CD8-positive, alpha-beta memory T cell (primary cell): ENCODE results near the gene SPC25. TPM values are rescaled to one million over a fixed set of nuclear protein-coding genes. Genes with fewer than 3 reads are reported as not detected.
"Not testable (repeated sequence)": the region's sequence is repeated elsewhere in the genome, so short reads cannot be mapped to it uniquely, and the experiment has no call there.

Experiments
- CTCF ChIA-PET: fragments of 350-600 bp; sonication (Branson Sonifier 250); formaldehyde crosslinking; loops from one replicate; lab custom pipeline; 2021; ENCODE audit warnings: antibody characterized with exemption; lab: Charles Lee
- POLR2A ChIA-PET: fragments of 350-600 bp; sonication (Branson Sonifier 250); formaldehyde crosslinking; loops from one replicate; lab custom pipeline; 2021; ENCODE audit warnings: antibody characterized with exemption; lab: Charles Lee
- DNase-seq, 5 donors: peaks; one replicate each; pipeline versions ENCODE4 v3.0.0 to v3.0.0-alpha.2; 2020 to 2022; ENCODE audit warnings: mixed read lengths in 1 of 5
- H3K27ac ChIP-seq: one replicate; pipeline ENCODE4 v1.7.0; 2013; ENCODE audit warnings: low read depth, mild to moderate bottlenecking, low read length, moderate library complexity
- H3K27me3 ChIP-seq: 2 replicates; pipeline ENCODE4 v1.7.0; 2013; ENCODE audit warnings: low read length, mild to moderate bottlenecking; ENCODE audit not compliant: insufficient read depth, poor library complexity, severe bottlenecking
- H3K36me3 ChIP-seq: 2 replicates; pipeline ENCODE4 v1.7.0; 2013; ENCODE audit warnings: mild to moderate bottlenecking, low read length, moderate library complexity; ENCODE audit not compliant: insufficient read depth
- H3K4me1 ChIP-seq: 2 replicates; pipeline ENCODE4 v1.7.0; 2013; ENCODE audit warnings: mild to moderate bottlenecking, low read length, moderate library complexity; ENCODE audit not compliant: insufficient read depth
- H3K4me3 ChIP-seq: 2 replicates; pipeline ENCODE4 v1.7.0; 2013; ENCODE audit warnings: mild to moderate bottlenecking, low read length
- H3K9me3 ChIP-seq: 2 replicates; pipeline ENCODE4 v1.7.0; 2013; ENCODE audit warnings: mild to moderate bottlenecking, low read length
- H3K27ac Mint-ChIP-seq, 8 donors: one replicate each; pipeline ENCODE4 v1.8.0; 2020 to 2021; ENCODE audit warnings: mixed read lengths in 8 of 8, mild to moderate bottlenecking in 6 of 8, inconsistent platforms in 3 of 8, moderate library complexity in 3 of 8
- H3K27me3 Mint-ChIP-seq, 2 donors: one replicate each; pipeline ENCODE4 v1.8.0; 2020 to 2021; ENCODE audit warnings: mixed read lengths in 2 of 2, mild to moderate bottlenecking in 1 of 2, moderate library complexity in 1 of 2
- H3K36me3 Mint-ChIP-seq, 3 donors: one replicate each; pipeline ENCODE4 v1.8.0; 2020 to 2021; ENCODE audit warnings: mixed read lengths in 3 of 3, inconsistent platforms in 1 of 3, mild to moderate bottlenecking in 1 of 3
- H3K4me1 Mint-ChIP-seq, 3 donors: one replicate each; pipeline ENCODE4 v1.8.0; 2020 to 2021; ENCODE audit warnings: mixed read lengths in 3 of 3, inconsistent platforms in 1 of 3, mild to moderate bottlenecking in 1 of 3
- H3K4me3 Mint-ChIP-seq, 7 donors: one replicate each; pipeline ENCODE4 v1.8.0; 2020 to 2021; ENCODE audit warnings: mixed read lengths in 7 of 7, mild to moderate bottlenecking in 6 of 7, moderate library complexity in 4 of 7, inconsistent platforms in 2 of 7
- H3K9me3 Mint-ChIP-seq, 5 donors: one replicate each; pipeline ENCODE4 v1.8.0; 2020 to 2022; ENCODE audit warnings: mixed read lengths in 5 of 5, mild to moderate bottlenecking in 3 of 5, moderate library complexity in 2 of 5, inconsistent platforms in 1 of 5
- polyA plus RNA-seq: library from polyadenylated mRNA; unstranded; fragments of 300-500 nt; fragmentation: Illumina TruSeq; gene quantifications from one replicate; pipeline ENCODE4 v1.2.3, GENCODE V29; 2021
- total RNA-seq, 2 experiments: library from RNA; stranded (reverse); gene quantifications; one replicate each; pipeline ENCODE4 v1.2.3, GENCODE V29; 2021

Gene SPC25, protein sequence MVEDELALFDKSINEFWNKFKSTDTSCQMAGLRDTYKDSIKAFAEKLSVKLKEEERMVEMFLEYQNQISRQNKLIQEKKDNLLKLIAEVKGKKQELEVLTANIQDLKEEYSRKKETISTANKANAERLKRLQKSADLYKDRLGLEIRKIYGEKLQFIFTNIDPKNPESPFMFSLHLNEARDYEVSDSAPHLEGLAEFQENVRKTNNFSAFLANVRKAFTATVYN
- total RNA-seq (10 to 100 TPM; 24.1 to 27.7 TPM), polyA plus RNA-seq (not detected)

- Histone ChIP-seq H3K4me3 (peak within 1 kb of the TSS; percentile 58), H3K4me1 (peaks cover 10% of the 10 kb centered on the region), H3K9me3 (no peaks in the 10 kb centered on the region), H3K27me3 (no peaks in the 10 kb centered on the region), H3K27ac (peak within 1 kb of the TSS; percentile 67), H3K36me3 (no peaks in the 10 kb centered on the region)
- Mint-ChIP-seq H3K9me3 (no peaks in the 10 kb centered on the region), H3K4me3 (peak within 1 kb of the TSS; percentile 86 to 96 (median 92)), H3K27me3 (peaks cover 3 to 5% of the 10 kb centered on the region in 2 donors), H3K4me1 (peaks cover 7 to 15% (median 15%) of the 10 kb centered on the region in 3 donors), H3K36me3 (peaks cover 0 to 2% (median 0%) of the 10 kb centered on the region in 3 donors), H3K27ac (peak within 1 kb of the TSS in 7 of 8 donors; percentile 2 to 87 (median 62))
- POLR2A ChIA-PET, result no interaction called here
- peak; percentile 81 to 90 (median 82) for DNase-seq
- CTCF ChIA-PET, result no interaction called here
Observed at GRCh38 chr2:168890006-168890782, at the start of gene SPC25. TSS of gene SPC25 (minus strand) at chr2:168890430. CDS start at chr2:168889519, 911 bp downstream.

DNA sequence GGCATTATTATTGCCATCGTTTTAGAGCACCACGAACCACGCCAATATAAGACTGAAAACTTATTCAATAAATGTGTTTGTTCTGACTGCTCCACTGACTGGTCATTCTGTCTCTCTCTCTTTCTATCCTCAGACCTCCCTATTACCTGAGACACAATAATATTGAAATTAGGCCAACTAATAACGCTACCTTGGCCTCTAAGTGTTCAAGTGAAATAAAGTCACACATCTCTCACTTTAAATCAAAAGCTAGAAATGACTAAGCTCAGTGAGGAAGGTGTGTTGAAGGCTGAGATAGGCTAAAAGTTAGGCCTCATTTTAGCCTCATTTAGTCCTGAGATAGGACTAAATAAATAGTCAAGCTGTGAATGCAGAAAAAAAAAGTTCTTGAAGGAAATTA, 49.7 kb upstream of the SPC25 start:
- Histone ChIP-seq H3K4me3 (no peak overlapping the region), H3K36me3 (no peaks in the 10 kb centered on the region), H3K4me1 (no peaks in the 10 kb centered on the region), H3K27ac (no peak overlapping the region), H3K27me3 (no peaks in the 10 kb centered on the region), H3K9me3 (no peaks in the 10 kb centered on the region)
- ChIA-PET CTCF (interaction anchor here (1.0 to 1.5 kb wide), 2 partner anchors 9 to 19 kb away, joined by 3 read pairs; no protein-coding TSS in a partner anchor), POLR2A (no interaction called here)
- Mint-ChIP-seq H3K36me3 (no peaks in the 10 kb centered on the region), H3K9me3 (no peaks in the 10 kb centered on the region), H3K27ac (no peak overlapping the region), H3K4me1 (no peaks in the 10 kb centered on the region), H3K27me3 (peaks cover under 1 to 2% of the 10 kb centered on the region in 2 donors), H3K4me3 (no peak overlapping the region)
- no peak for DNase-seq

- peaks cover 2 to 3% of the 10 kb centered on the region in 2 donors for H3K27me3 Mint-ChIP-seq
- no peaks in the 10 kb centered on the region for H3K36me3 Mint-ChIP-seq
- no peaks in the 10 kb centered on the region for H3K36me3 ChIP-seq
- CTCF ChIA-PET, result no interaction called here
- no peak for DNase-seq
- H3K27me3 ChIP-seq, result no peaks in the 10 kb centered on the region
- no peaks in the 10 kb centered on the region for H3K4me1 Mint-ChIP-seq
- H3K4me1 ChIP-seq, result no peaks in the 10 kb centered on the region
- no peaks in the 10 kb centered on the region for H3K9me3 Mint-ChIP-seq
- no peak overlapping the region for H3K27ac ChIP-seq
- H3K9me3 ChIP-seq, result no peaks in the 10 kb centered on the region
- POLR2A ChIA-PET, result no interaction called here
- H3K27ac Mint-ChIP-seq, result no peak overlapping the region
- H3K4me3 Mint-ChIP-seq, result no peak overlapping the region
- no peak overlapping the region for H3K4me3 ChIP-seq
Observed at GRCh38 chr2:168939061-168939460, 48.8 kb upstream of the SPC25 start.

DNA sequence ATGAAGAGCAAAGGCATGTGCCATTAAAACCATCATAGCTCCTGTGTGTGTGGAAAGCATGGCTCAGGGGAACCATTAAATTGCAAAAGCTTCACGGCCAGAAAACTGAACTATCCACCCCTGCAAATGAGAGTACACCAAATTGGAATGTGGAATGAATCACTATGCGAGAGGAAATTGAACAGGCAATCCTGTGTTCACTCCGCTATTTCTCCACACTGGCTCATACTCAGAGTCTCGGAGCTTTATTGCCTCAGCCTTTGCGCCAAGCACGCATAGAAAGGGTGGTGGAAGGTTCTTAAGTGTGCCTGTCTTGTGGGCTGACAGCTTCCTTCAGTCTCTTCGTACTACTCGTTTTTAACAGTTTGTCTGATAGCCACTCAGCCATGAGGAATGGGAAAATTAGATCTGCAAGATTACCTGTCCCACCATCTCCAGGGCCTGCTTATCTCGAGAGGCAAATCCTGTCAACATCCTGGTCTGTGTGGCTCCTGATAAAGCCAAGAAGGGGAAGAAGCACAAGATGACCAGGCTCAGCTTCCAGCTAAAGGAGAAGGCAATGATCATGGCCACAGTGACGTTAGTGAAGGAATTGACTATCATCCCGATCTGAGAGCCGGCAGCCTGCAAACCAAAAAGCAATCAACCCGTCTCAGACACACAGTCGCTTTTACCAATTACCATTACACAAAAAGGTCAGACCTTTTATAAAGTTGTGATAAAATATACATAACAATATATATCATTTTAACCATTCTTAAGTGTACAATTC, 45.8 kb upstream of the SPC25 start:
- no peak for DNase-seq
- Histone ChIP-seq H3K36me3 (no peaks in the 10 kb centered on the region), H3K27ac (peak overlapping the region; percentile 58), H3K27me3 (no peaks in the 10 kb centered on the region), H3K4me3 (no peak overlapping the region), H3K9me3 (no peaks in the 10 kb centered on the region), H3K4me1 (no peaks in the 10 kb centered on the region)
- ChIA-PET CTCF (interaction anchor here (1.6 kb wide), 1 partner anchor 15 kb away, joined by 4 read pairs; no protein-coding TSS in a partner anchor), POLR2A (no interaction called here)
- no peak overlapping the region for H3K4me3 Mint-ChIP-seq
- H3K27me3 Mint-ChIP-seq, result peaks cover 2 to 13% of the 10 kb centered on the region in 2 donors
- H3K4me1 Mint-ChIP-seq, result no peaks in the 10 kb centered on the region
- no peaks in the 10 kb centered on the region for H3K36me3 Mint-ChIP-seq
- no peaks in the 10 kb centered on the region for H3K9me3 Mint-ChIP-seq
- no peak overlapping the region for H3K27ac Mint-ChIP-seq

DNA sequence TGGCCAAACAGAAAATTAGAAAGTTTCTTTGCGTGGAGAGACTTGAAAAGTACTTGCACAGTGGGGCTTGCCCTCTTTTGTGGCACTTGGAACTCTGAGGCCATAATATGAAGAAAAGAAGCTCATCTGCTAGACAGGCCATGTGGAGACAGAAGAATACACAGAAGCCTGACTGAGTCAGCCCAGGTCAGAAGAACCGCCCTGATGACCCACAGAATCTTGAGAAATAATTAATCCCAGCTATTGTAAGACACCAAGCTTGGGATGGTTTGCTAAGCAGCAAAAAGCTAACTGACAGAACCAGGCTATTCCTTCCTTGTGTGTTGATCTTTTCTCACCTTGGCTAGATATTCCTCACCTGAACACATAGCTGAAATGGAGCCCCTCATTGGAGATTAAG, 44.6 kb upstream of the SPC25 start:
- Mint-ChIP-seq H3K4me1 (no peaks in the 10 kb centered on the region), H3K36me3 (no peaks in the 10 kb centered on the region), H3K27me3 (peaks cover 2 to 13% of the 10 kb centered on the region in 2 donors), H3K27ac (peak overlapping the region in 1 of 8 donors; percentile 22), H3K9me3 (no peaks in the 10 kb centered on the region), H3K4me3 (no peak overlapping the region)
- ChIA-PET POLR2A (no interaction called here), CTCF (no interaction called here)
- no peak overlapping the region for H3K4me3 ChIP-seq
- H3K9me3 ChIP-seq, result no peaks in the 10 kb centered on the region
- DNase-seq, result no peak
- H3K27ac ChIP-seq, result no peak overlapping the region
- H3K36me3 ChIP-seq, result no peaks in the 10 kb centered on the region
- H3K4me1 ChIP-seq, result no peaks in the 10 kb centered on the region
- H3K27me3 ChIP-seq, result no peaks in the 10 kb centered on the region

GRCh38 chr2:168932174-168932573, 41.9 kb upstream of the SPC25 start:
- POLR2A ChIA-PET, H3K4me3 Mint-ChIP-seq, H3K27ac Mint-ChIP-seq, H3K36me3 Mint-ChIP-seq, CTCF ChIA-PET, H3K36me3 ChIP-seq, H3K4me3 ChIP-seq, H3K27ac ChIP-seq, H3K9me3 Mint-ChIP-seq, H3K4me1 Mint-ChIP-seq, H3K27me3 ChIP-seq, H3K9me3 ChIP-seq, DNase-seq, H3K4me1 ChIP-seq: not testable (repeated sequence)
- peaks cover 7 to 25% of the 10 kb centered on the region in 2 donors for H3K27me3 Mint-ChIP-seq

DNA sequence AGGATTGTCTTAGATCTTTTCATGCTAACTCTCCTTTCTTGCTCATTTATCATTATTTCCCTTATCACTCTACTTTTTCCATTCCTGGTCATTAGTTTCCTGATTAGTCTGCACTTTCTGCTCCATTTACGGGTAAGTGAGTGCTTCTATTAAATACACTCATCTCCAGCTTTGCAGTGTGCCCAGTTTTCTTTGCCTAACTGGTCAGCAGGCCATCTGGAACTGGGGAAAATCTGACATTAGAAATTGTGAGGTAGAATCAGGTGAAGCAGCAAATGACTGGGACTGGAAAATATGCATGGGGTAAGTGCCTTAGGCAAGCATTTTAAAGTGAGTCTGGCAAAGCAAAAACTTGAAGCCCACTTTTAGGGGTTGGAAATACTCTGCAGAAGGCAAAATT, 40.0 kb upstream of the SPC25 start:
- Histone ChIP-seq H3K36me3 (no peaks in the 10 kb centered on the region), H3K27me3 (no peaks in the 10 kb centered on the region), H3K4me3 (no peak overlapping the region), H3K4me1 (no peaks in the 10 kb centered on the region), H3K27ac (no peak overlapping the region), H3K9me3 (no peaks in the 10 kb centered on the region)
- Mint-ChIP-seq H3K9me3 (no peaks in the 10 kb centered on the region), H3K27ac (no peak overlapping the region), H3K4me3 (no peak overlapping the region), H3K36me3 (no peaks in the 10 kb centered on the region), H3K27me3 (peaks cover 8 to 44% of the 10 kb centered on the region in 2 donors), H3K4me1 (no peaks in the 10 kb centered on the region)
- no peak for DNase-seq
- ChIA-PET CTCF (no interaction called here), POLR2A (no interaction called here)

DNA sequence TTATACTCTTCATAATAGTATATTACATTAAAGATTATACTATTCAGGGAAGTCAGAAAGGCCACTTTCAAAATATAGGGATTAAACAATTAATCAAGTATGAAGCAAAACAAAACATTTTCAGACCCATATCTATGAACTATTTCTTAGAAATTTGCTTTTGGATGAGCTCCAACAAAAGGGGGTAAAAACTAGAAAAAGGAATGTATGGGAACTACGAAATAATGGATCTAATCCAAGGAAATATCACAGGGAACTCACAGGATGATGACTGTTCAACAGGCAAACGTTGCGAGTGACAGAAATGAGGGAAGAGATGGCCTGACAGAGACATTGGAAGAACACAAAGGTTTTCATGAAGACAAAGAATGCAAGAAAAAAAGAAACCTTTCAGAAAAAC, 38.8 kb upstream of the SPC25 start:
- Histone ChIP-seq H3K4me1 (no peaks in the 10 kb centered on the region), H3K9me3 (no peaks in the 10 kb centered on the region), H3K27ac (no peak overlapping the region), H3K36me3 (no peaks in the 10 kb centered on the region), H3K27me3 (no peaks in the 10 kb centered on the region), H3K4me3 (no peak overlapping the region)
- no peak for DNase-seq
- H3K4me3 Mint-ChIP-seq, result no peak overlapping the region
- CTCF ChIA-PET, result no interaction called here
- no peak overlapping the region for H3K27ac Mint-ChIP-seq
- no peaks in the 10 kb centered on the region for H3K4me1 Mint-ChIP-seq
- H3K36me3 Mint-ChIP-seq, result no peaks in the 10 kb centered on the region
- H3K9me3 Mint-ChIP-seq, result no peaks in the 10 kb centered on the region
- POLR2A ChIA-PET, result no interaction called here
- H3K27me3 Mint-ChIP-seq, result peaks cover 8 to 49% of the 10 kb centered on the region in 2 donors
